ENCODE results near the gene DOCK11.
"Not testable (repeated sequence)": the region's sequence is repeated elsewhere in the genome, so short reads cannot be mapped to it uniquely, and the experiment has no call there.

Gene DOCK11

DNA sequence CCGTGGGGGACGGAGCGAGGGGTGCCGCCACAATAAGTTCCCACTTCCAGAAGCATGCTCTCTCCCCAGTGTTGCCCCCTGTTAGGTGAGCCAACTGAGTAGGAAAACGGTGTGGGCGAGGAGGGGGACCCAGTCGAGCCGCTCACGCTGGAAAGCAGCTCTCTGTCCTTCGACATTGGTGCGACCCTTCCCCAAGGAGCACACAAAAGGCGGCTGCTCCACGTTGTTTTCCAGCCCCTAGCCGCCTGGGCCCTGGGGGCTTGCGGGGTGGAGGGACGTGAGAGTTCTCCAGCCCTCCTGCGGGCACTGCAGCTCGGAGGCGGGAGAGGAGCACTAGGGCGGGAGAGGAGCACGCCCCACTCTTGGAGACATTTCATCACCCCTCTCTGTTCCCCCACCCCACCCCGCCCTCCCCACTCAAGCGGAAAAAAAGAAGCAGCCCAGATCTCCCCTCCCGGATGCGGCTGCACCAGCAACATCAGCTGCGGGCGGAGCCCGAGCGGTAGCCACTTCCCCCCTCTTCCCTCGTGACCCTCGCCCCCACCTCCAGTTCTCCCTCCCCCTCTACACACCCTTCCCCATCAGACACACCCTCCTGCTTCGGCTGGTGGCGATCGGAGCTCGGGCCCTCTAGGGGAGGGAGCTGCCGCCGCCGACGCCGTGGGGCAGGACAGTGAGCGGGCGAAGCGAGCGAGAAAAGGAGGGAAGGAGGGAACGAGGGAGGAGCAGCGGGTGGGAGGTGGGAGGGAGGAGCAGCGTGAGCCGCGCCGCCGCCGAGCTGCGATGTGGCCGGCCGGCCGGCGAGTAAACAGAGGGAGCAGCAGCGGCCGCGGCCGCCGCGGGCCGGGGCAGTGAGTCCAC lies at the start of gene DOCK11:
Gene DOCK11, plus strand, starts transcription at position 755 of the 861 bp plus-strand sequence. CDS start 157 bp downstream, outside the sequence.
- DNase-seq = no peak

DNA sequence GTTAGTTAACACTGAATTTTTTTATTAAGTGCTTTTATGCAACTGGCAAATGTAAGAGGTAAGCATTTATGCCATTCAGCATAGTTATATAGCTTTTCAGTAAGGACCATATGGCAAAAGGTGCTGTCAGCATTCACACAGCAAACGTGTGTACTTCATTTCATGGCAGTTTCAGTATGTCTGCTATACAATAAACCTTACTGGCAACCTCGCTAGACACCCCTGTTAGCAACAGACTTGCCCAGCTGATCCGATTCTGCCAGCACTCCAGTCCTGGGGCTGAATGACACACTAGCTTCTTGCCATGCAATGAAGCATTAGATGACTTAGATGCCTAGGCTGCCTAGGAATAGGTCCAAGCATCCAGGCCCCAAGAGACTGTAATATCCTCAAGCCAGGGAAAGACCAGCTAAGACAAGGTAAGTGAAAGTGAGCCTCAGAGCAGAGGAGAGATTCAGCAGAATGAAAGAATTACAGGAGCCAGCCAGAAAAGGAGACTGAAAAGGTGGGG lies 47.3 kb upstream of the DOCK11 start:
- DNase-seq = no peak

DNA sequence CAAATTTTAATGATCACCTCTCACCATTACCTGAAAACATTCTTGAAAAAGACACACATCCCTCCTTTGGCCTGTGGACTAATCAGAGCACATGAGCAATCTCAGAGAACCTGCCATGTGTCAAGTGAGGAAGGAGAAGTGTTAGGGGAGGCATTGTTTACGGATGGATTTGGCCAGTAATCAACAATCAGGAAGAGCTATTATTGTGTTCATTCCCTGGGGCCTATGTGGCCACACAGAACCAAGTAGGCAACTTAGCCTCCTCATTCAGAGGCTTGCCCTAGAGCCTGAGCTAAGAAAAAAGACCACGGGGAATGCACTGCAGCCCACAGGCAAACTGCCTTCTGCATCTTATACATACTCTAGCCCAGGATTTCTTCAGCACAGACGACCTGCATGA lies 40.6 kb upstream of the DOCK11 start:
- no peak for DNase-seq

DNA sequence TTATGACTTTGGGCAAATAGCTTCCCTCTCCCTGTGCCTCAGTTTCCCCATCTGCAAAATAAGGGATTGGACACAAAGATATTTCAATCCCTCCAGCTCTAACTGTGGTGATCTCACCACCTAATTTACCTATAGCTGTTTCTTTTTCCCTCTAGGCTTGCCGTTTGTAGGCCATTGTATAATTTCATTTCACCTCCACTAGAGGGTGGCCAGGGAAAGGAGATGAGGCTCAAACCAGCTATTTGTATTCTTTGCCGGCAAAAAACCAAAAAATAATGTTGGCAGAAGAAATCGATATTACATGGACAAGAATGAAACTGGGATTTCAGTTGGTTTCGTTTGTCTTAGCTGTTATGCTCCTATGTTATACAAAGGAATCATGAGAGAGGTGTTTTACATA lies 36.1 kb upstream of the DOCK11 start:
- DNase-seq = no peak

DNA sequence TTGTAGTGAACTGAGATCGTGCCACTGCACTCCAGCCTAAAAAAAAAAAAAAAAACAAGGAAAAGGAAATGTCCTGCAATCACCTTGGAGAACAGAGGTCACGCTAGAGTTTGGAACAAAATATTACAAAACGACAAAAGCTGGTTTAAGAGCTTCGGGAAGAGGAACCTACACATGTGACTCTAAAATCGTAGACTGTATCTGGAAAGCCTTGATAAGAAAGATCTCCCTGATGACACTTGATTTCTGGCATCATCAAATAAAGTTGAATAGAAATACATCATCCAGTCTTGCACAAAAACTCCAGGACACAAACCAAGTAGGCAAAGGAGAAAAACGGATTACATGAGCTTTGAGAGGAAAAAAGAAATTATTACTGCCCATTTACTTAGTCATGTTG lies 31.1 kb upstream of the DOCK11 start:
- no peak for DNase-seq

DNA sequence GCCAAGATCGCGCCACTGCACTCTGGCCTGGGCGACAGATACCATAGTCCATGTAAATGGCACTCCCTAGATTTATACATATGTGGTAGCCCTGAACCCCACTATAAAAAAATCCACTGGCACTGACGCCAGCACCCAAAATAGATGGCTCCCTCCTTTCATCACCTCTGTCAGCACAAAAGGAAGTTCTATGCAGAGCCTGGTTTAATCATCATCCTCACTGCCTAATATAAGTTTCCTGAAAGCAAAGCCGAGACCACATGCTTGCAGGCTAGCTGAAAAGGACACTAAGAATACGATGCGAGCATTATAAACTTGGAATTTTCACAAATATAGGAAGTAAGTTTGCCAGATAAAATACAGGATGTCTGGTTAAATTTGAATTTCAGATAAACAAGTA lies 27.5 kb upstream of the DOCK11 start:
- DNase-seq = no peak

DNA sequence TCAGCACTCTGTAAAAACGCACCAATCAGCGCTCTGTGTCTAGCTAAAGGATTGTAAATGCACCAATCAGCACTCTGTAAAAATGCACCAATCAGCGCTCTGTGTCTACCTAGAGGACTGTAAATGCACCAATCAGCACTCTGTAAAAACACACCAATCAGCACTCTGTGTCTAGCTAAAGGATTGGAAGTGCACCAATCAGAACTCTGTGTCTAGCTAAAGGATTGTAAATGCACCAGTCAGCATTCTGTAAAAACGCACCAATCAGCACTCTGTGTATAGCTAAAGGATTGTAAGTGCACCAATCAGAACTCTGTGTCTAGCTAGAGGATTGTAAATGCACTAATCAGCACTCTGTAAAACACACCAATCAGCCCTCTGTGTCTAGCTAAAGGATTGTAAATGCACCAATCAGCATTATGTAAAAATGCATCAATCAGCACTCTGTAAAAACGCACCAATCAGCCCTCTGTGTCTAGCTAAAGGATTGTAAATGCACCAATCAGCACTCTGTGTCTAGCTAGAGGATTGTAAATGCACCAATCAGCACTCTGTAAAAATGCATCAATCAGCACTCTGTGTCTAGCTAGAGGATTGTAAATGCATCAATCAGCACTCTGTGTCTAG lies 24.8 kb upstream of the DOCK11 start:
- not testable (repeated sequence) for DNase-seq

DNA sequence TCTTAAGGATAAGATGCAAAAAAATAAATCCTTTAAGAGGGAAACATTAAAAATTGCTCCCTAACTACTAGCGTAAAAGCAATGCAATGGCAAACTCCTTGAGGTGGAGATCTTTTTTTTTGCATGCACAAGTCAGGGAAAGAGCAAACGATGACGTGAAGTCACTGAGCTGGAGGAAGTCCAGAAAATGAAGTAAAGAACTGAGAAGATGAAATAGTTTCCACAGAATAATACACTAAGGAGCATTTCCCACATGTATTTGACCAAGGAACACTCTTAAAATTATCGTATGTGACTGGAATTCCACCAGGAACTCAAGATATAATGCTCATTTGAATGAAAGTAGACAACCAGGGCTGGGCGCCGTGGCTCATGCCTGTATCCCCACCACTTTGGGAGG lies 21.0 kb upstream of the DOCK11 start:
- no peak for DNase-seq

DNA sequence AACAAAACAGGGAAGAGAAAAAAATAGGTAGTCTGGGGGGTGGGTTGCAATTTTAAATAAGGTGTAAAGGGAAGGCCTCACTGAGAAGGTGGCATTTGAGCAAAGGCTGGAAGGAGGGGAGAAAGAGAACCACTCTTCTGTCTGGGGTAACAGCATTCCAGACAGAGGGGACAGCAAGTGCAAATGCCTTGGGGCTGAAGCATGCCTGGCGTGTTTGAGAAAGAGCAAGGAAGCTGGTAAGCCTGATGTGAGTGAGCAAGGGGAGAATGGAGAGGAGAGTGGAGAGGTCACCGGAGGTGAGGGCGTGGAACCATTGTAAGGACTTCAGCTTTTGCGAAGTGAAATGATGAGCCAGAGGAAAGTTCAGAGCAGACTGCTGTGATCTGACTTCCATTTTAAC lies 19.7 kb upstream of the DOCK11 start:
- no peak for DNase-seq

DNA sequence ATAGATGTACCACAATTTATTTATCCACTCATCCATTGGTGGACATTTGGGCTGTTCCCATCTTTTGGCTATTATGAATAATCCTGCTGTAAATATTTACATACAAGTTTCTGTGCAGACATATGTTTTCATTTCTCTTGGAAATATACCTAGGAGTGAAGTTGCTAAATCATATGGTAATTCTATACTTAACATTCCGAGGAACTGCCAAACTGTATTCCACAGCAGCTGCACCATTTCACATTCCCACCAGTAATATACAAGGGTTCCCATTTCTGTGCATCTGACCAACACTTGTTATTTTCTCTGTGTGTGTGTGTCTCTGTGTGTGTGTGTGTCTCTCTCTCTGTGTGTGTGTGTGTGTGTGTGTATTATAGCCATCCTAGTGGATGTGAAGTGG lies 15.4 kb upstream of the DOCK11 start:
- DNase-seq = no peak

DNA sequence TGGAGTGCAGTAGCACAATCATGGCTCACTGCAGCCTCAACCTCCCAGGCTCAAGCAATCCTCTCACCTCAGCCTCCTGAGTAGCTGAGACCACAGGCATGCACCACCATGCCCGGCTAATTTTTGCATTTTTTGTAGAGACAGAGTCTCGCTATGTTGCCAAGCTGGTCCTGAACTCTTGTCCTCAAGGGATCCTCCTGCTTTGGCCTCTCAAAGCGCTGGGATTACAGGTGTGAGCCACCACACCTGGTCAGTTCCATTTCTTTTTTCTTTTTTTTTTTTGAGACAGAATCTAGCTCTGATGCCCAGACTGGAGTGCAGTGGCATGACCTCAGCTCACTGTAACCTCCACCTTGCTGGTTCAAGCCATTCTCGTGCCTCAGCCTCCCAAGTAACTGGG lies 13.2 kb upstream of the DOCK11 start:
- DNase-seq = not testable (repeated sequence)

DNA sequence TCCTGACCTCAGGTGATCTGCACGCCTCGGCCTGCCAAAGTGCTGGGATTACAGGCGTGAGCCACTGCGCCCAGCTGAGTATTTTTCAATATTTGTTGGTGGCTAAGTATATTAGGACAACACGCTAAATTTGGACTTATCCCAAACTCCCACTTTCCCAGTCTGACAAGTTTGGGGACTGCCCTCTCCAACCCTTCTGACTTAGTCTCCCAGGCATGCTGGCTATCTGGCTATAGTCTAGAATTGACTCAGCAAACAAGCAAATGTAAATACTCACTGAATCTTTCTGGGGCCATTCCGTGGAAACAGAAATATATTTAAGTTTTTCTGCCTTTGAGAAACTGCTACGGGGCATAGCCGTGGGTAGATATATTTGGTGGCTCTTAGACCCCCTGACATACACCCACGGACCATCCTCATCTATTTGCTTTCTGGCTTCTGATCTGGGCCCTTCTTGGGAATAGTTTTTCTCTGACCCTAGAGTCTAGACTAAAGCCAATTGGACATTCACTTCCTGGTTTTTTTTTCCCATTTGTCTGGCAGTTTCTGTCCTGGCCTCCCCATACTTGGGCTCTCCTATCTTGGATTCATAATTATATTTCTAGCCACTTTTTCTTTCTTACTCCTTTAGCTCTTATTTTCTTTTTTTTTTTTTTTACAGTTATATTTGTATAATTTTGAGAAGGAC lies 11.3 kb upstream of the DOCK11 start:
- DNase-seq = no peak

DNA sequence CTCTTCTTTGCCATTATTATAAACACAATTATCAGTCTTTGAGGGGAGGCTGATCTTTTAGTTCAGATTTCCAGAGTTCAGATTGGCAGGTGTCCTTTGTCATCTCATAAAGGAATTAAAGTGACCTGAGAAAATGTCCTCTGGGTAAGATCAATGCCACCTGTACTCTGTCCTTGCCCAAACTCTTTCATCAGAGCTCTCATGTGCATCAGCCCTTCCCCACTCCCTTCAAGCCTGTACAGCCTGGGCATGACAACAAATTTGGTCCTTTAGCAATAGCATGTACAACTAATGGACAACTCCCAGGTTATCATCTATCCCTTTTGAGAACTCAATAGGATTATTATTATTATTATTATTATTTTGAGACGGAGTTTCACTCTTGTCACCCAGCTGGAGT lies 8.9 kb upstream of the DOCK11 start:
- DNase-seq = not testable (repeated sequence)

DNA sequence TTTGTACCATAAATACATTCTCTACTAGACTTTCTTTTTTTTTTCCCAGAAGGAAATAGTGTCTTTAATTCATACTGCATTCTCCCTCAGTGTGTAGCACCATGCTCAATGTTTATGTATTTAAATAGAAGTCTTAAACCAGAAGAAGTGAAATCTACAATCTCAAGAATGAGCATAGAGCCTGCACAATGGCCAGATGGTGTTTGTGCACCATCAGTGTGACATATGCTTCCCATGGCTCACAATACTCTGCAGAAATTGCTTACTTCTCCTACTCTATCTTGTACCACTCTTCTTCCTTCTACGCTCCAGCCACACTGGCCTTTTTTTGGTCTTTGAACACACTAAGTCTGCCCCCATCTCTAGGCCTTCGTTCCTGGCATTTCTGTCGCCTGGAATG lies 2.6 kb upstream of the DOCK11 start:
- no peak for DNase-seq

DNA sequence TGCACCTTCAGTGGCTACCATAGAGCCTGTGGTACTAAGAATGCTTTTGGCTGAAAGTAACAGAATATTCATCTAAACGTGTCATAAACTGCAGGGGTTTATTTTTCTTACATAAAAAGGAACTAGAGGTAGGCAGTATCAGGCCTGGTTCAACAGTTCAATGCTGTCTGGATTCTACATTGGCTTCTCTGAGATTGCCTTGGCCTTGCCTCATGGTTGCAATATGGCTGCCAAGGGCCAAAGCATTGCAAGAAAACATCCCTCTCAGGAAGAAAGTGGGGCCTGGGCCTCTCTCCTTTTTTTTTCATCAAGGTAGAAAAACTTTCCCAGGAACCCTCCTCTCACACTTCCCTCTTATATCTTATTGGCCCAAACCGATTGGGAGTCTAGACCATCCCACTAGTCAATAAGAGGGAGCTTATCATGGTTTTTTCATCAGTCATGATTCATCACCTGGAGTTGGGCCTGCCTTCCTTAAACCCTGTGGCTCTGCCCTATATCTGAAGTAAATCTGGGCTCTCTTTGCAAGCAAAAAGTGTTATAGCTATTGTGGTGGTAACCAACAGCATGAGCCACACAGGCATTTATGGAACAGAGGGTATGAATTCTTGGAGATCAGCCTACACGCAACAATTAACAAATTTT lies 1.8 kb upstream of the DOCK11 start:
- no peak for DNase-seq

DNA sequence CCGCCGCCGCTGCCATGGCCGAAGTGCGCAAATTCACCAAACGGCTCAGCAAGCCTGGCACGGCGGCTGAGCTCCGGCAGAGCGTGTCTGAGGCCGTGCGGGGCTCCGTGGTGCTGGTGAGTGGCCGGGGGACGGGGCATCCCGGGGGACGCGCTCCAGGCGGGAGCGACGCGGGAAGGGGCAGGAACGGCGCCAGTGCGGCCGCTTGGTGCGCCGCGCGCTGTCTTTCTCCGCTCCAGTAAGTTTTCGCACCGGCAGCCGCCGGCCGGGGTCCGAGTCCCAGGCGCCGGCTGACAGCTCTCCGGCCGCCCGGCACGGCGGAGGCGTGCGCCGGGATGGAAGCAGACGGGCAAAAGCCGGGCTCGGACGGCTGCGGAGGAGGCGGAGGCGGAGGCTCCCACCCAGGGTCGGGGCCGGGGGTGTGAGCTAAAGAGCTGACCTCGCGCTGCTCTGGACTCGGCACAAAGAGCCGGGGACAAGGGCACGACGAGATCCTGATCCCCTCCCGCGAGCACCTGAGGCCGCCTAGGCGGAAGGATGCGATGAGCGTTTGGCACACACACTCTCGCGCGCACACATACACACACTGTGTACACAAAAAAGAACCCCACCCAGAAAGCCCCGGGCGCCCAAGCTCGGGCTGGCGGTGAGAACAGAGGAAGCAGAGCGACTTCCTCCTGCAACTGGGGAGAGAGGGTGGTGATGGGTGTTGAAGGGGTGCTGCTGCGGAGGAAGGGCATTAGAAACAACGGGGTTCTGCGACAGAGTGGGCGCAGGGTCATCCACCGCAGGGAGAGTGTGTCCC lies 545 bp downstream of the DOCK11 start:
- DNase-seq = no peak

DNA sequence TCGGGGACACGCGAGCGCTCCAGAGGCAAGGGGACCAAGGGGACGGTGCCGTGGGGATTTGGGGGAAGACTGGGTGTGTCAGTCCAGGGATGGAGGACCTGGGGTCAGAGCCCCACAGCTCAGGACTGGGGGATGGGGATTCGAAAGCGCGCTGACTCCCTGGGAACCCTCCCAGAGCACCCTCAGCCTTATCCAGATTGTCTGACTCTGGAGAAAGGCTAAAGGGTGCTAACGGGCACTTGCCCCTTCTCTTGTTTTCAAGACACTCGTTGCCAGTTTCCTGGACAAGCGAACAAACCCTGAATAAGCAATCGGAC lies 1.1 kb downstream of the DOCK11 start:
- no peak for DNase-seq

DNA sequence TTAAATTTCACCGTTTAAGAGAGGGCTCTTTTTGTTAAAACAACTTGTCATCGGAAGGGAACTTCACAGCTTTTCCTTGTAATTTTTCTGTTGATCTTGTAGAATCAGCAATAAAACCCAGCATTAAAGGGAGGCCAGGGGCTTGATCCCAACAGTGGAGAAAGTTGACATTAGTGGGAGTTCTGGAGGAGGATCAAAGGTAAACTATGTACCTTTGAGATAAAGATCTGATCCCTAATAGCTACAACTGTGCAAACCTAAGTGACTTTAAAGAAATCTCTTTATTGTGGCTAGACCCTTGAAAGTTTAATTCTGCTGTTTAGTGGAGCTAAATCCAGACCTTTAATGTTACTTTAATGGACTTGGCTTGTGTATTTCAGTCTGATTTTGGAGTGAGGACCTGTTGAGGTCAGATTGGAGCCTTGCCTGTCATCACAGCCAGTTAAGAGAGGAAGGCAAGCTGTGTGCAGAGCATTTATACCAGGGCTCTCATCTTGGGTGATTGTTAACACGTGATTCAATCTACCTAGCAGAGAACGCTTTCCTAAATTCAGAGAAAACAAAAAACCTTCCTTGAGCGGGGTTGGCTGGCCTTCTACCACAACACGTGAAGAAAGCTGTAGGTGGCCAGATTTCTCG lies 1.7 kb downstream of the DOCK11 start:
- DNase-seq = no peak

DNA sequence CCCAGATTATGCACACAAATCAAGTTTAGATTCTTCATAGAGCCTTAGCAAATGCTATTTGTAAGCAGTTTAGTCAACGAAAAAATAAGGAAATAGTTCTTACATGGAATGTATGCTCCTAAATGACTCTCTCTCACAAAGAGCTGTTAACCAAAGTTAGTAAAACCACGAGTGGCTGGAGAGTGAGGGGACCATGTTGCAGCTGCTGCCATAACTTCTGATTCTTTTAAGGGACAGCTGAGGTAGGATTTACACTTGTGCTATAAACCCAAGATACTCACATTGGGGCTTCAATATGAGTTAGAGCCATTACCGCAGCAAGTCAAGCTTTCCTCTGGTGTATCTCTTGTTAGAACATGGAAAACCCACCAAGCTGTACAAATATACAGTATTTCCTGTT lies 2.7 kb downstream of the DOCK11 start:
- no peak for DNase-seq

DNA sequence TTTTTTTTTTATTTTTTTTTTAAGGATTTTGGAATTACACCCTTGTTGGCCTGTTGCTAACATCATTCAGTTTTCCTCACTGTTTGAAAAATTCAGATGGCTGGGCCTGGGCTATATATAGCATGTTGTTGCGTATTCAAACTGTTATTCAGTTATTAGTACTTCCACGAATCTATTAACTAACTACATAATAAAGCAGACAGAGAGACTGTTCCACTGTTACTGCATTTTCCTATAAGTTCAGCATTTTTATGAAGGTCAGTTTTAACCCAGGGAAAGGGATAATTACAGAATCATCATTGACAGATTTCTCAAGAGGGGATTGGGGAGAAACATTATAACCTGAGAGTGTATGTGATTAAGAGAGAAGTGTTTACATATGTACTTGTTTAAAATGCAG lies 3.1 kb downstream of the DOCK11 start:
- no peak for DNase-seq

DNA sequence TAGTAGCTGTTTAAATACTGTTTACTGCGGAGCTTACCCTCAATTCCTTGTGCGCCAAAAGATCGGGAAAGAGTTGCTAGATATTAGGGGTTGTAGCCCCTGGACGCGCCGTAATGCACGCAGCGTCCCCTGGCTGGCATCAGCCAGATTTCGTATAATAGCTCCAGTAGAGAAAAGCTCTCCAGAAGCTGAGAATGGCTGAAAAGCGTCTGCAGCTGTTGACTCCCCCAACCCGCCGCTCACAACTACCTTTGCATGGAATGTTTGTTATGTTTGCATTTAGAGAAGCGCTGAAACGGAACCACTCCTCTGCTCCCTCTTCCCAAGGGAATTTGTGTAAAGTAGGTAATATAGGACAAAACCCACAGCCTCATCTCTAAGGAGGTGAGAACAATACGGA lies 3.7 kb downstream of the DOCK11 start:
- DNase-seq = no peak

DNA sequence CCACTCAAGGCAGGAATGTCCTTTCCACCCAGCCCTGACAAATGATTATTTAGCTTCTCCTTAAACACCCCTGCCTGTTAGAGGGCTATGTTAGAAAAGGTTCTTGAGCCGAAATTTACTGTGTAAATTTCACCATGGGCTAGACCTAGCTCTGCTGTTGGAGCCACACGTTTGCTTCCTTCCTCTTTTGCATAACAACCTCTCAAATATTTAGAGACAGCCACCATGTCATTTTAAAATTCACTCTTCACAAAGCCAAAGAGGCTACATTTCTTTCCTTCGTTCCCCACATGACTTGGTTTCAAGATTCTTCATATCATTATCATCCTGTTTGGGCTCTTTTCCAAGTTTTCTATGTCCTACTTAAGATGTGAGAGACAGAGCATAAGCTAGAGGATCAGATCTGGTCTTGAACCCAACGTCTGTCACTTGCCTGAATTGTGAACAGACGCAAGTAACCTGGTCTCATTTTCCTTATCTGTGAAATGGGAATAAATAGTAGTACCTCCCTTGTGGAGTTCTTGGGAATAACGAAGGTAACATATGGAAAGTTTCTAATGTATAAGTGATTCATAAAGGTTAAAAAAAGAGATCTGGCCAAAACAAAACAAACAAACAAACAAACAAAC lies 6.7 kb downstream of the DOCK11 start:
- DNase-seq = no peak
